HCT116 (cell line): ENCODE measurements around the gene TMPRSS3. TPM values are rescaled to one million over a fixed set of nuclear protein-coding genes. Genes with fewer than 3 reads are reported as not detected.

Experiments
- ATAC-seq: fragments of 200-7000 bp; cut with Tn5 transposase; 2 replicates; pipeline ENCODE4 v1.9.1; 2020; ENCODE audit warnings: mild to moderate bottlenecking, moderate library complexity
- BruUV-seq: library from RNA; stranded (reverse); fragments of 400-500 nt; replicated peaks from 2 replicates; lab custom pipeline; 2021; lab: Mats Ljungman, UMichigan
- CTCF ChIA-PET: fragments of 300-600 bp; sonication (Branson Sonifier 250); formaldehyde crosslinking; loops from one replicate; lab custom pipeline; 2021; ENCODE audit warnings: antibody characterized with exemption; lab: Charles Lee
- POLR2A ChIA-PET: fragments of 300-600, 350-600 bp; sonication (Branson Sonifier 250); formaldehyde crosslinking; loops from one replicate; lab custom pipeline; 2021; ENCODE audit warnings: antibody characterized with exemption; lab: Charles Lee
- RAD21 ChIA-PET, 2 experiments: fragments of 300-600 bp; sonication (Branson Sonifier 250); formaldehyde crosslinking; loops; one replicate each; lab custom pipeline; 2023; ENCODE audit warnings: low total read pairs in 2 of 2; ENCODE audit not compliant: uncharacterized antibody in 2 of 2, unreplicated experiment in 2 of 2, low non-redundant PET in 1 of 2; lab: Charles Lee
- DNase-seq: peaks from one replicate; pipeline ENCODE4 v3.0.0-alpha.2; 2010; ENCODE audit warnings: low read depth, low spot score
- H2AFZ ChIP-seq: fragments of 200-600 bp; shearing (Covaris generic), sonication (generic); 2 replicates; pipeline ENCODE4 v1.6.1; 2017; ENCODE audit warnings: low read depth, mixed run types, mixed read lengths, antibody characterized with exemption, low read length; ENCODE audit not compliant: poor library complexity, severe bottlenecking
- H3K27ac ChIP-seq: 2 replicates; pipeline ENCODE4 v1.5.1; 2012; ENCODE audit warnings: low read depth, low read length
- H3K27me3 ChIP-seq: fragments of 200-600 bp; sonication (generic); 2 replicates; pipeline ENCODE4 v1.6.1; 2016; ENCODE audit warnings: mixed run types, low read length, mixed read lengths; ENCODE audit not compliant: insufficient read depth
- H3K36me3 ChIP-seq, 2 experiments: fragments of 200-500 bp in 1 of 2; fragments of 200-600 bp in 1 of 2; sonication (Bioruptor generic) in 1 of 2; sonication (generic) in 1 of 2; 2 replicates each; pipeline versions ENCODE4 v1.5.1 to v1.6.1; 2014 to 2016; ENCODE audit warnings: low read length in 2 of 2, inconsistent platforms in 1 of 2, mixed read lengths in 1 of 2, mixed run types in 1 of 2; ENCODE audit not compliant: insufficient read depth in 2 of 2, control insufficient read depth in 1 of 2
- H3K4me1 ChIP-seq, 2 experiments: fragments of 200-600 bp in 1 of 2; sonication (generic) in 1 of 2; 2 replicates each; pipeline versions ENCODE4 v1.5.1 to v1.6.1; 2012 to 2017; ENCODE audit warnings: low read length in 2 of 2, inconsistent platforms in 1 of 2, mild to moderate bottlenecking in 1 of 2, mixed read lengths in 1 of 2, mixed run types in 1 of 2, moderate library complexity in 1 of 2; ENCODE audit not compliant: insufficient read depth in 2 of 2, control insufficient read depth in 1 of 2
- H3K4me2 ChIP-seq: fragments of 200-600 bp; sonication (generic); 2 replicates; pipeline ENCODE4 v1.6.1; 2017; ENCODE audit warnings: mixed run types, low read length, mixed read lengths
- H3K4me3 ChIP-seq, 2 experiments: fragments of 200-600 bp in 1 of 2; sonication (generic) in 1 of 2; replicated peaks in 1 of 2; 2 replicates each; pipeline ENCODE4 v1.5.1; 2011 to 2016; ENCODE audit warnings: low read length in 2 of 2, control low read depth in 1 of 2, low read depth in 1 of 2, mild to moderate bottlenecking in 1 of 2, mixed read lengths in 1 of 2, mixed run types in 1 of 2
- H3K79me2 ChIP-seq: fragments of 200-600 bp; sonication (generic); 2 replicates; pipeline ENCODE4 v1.6.1; 2017; ENCODE audit warnings: mild to moderate bottlenecking, mixed run types, low read length, moderate library complexity, mixed read lengths; ENCODE audit not compliant: insufficient read depth
- H3K9ac ChIP-seq: fragments of 200-600 bp; sonication (generic); 2 replicates; pipeline ENCODE4 v1.6.1; 2016; ENCODE audit warnings: low read length, mixed read lengths
- H3K9me2 ChIP-seq: fragments of 200-600 bp; sonication (generic), shearing (Covaris generic); 2 replicates; pipeline ENCODE4 v1.6.1; 2017; ENCODE audit warnings: mixed run types, mild to moderate bottlenecking, moderate library complexity; ENCODE audit not compliant: insufficient read depth
- H3K9me3 ChIP-seq, 2 experiments: fragments of 200-500 bp in 1 of 2; fragments of 200-600 bp in 1 of 2; sonication (Bioruptor generic) in 1 of 2; sonication (generic) in 1 of 2; 2 replicates each; pipeline ENCODE4 v1.6.1; 2014 to 2017; ENCODE audit warnings: low read length in 2 of 2, mixed read lengths in 2 of 2, inconsistent platforms in 1 of 2, low read depth in 1 of 2, mild to moderate bottlenecking in 1 of 2, mixed run types in 1 of 2, moderate library complexity in 1 of 2; ENCODE audit not compliant: control insufficient read depth in 1 of 2, insufficient read depth in 1 of 2
- H4K20me1 ChIP-seq: fragments of 200-600 bp; sonication (generic), shearing (Covaris generic); 2 replicates; pipeline ENCODE4 v1.6.1; 2017; ENCODE audit warnings: mixed run types, mild to moderate bottlenecking, moderate library complexity; ENCODE audit not compliant: insufficient read depth
- ELF1 ChIP-seq: IDR thresholded peaks from 2 replicates; pipeline ENCODE4 v1.6.1; 2012; ENCODE audit warnings: low read depth, borderline replicate concordance
- EZH2 ChIP-seq: fragments of 200-600 bp; sonication (generic); IDR thresholded peaks from 2 replicates; pipeline ENCODE4 v1.6.1; 2017; ENCODE audit warnings: antibody characterized with exemption, mixed run types
- SP1 ChIP-seq: IDR thresholded peaks from 2 replicates; pipeline ENCODE4 v1.6.1; 2012; ENCODE audit warnings: low read depth
- TCF7L2 ChIP-seq: IDR thresholded peaks from 2 replicates; pipeline ENCODE4 v1.7.0; 2011; ENCODE audit warnings: borderline replicate concordance, inconsistent platforms; ENCODE audit not compliant: insufficient read depth, insufficient read length; ENCODE audit errors: extremely low read depth
- intact Hi-C: fragments of 100-400 bp; cut with micrococcal nuclease; formaldehyde crosslinking; loops from 2 replicates; pipeline ENCODE4 v1.10.0; 2022
- total RNA-seq: library from RNA; stranded (reverse); gene quantifications from one replicate; pipeline ENCODE4 v1.2.1, GENCODE V29; 2021; ENCODE audit not compliant: unreplicated experiment
- TF ChIP-seq, protein P1 (sequence below): IDR thresholded peaks from 2 replicates; pipeline ENCODE4 v1.6.1; 2012
- TF ChIP-seq, protein P2 (sequence below), 3 experiments: fragments of 200-600 bp in 1 of 3; sonication (generic) in 1 of 3; IDR thresholded peaks in 2 of 3; conservative IDR thresholded peaks in 1 of 3; 2 replicates each; pipeline ENCODE4 v1.5.1; 2012 to 2017; ENCODE audit warnings: low read depth in 2 of 3, low read length in 2 of 3, antibody characterized with exemption in 1 of 3, borderline replicate concordance in 1 of 3, control low read depth in 1 of 3, mild to moderate bottlenecking in 1 of 3, mixed read lengths in 1 of 3, mixed run types in 1 of 3, moderate library complexity in 1 of 3; ENCODE audit not compliant: insufficient read depth in 1 of 3
- TF ChIP-seq, protein P3 (sequence below): IDR thresholded peaks from 2 replicates; pipeline ENCODE4 v1.6.1; 2012; ENCODE audit warnings: low read depth

TMPRSS3 gene
- total RNA-seq, 1 experiment from 2014 or later: not detected

DNA sequence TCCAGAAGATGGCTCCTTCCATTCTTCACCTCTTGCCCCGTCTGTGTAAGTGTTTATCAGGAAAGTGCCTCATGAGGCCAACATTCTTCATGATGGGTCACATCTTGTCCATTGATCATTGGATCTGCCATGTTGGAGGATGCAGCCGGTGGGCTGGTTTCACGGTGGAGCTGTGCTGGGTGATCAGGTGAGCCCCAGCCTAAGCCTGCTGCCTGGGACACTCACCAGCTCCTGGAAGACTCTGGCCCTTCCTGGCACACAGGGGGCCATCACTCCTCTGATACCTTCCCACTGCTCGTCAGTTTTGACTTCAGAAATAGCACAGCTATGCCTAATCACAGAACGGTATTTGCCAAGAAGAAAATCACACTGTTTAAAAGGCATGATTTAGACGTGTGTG lies 46.1 kb upstream of the TMPRSS3 start:
- no peak for TF ChIP-seq TCF7L2
- TF ChIP-seq ELF1: no peak
- TF ChIP-seq, protein P1, sequence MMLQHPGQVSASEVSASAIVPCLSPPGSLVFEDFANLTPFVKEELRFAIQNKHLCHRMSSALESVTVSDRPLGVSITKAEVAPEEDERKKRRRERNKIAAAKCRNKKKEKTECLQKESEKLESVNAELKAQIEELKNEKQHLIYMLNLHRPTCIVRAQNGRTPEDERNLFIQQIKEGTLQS: no peak
- TF ChIP-seq EZH2: no peak
- TF ChIP-seq SP1: no peak
- TF ChIP-seq, protein P2, sequence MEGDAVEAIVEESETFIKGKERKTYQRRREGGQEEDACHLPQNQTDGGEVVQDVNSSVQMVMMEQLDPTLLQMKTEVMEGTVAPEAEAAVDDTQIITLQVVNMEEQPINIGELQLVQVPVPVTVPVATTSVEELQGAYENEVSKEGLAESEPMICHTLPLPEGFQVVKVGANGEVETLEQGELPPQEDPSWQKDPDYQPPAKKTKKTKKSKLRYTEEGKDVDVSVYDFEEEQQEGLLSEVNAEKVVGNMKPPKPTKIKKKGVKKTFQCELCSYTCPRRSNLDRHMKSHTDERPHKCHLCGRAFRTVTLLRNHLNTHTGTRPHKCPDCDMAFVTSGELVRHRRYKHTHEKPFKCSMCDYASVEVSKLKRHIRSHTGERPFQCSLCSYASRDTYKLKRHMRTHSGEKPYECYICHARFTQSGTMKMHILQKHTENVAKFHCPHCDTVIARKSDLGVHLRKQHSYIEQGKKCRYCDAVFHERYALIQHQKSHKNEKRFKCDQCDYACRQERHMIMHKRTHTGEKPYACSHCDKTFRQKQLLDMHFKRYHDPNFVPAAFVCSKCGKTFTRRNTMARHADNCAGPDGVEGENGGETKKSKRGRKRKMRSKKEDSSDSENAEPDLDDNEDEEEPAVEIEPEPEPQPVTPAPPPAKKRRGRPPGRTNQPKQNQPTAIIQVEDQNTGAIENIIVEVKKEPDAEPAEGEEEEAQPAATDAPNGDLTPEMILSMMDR (IDR thresholded peaks at IDR 0.05 in 2 of 3, conservative IDR thresholded peaks at IDR 0.05 in 1 of 3; ENCODE audit: borderline replicate concordance in 1 of 3, insufficient read depth in 1 of 3, low read depth in 2 of 3, low read length in 2 of 3): no peak
- TF ChIP-seq, protein P3, sequence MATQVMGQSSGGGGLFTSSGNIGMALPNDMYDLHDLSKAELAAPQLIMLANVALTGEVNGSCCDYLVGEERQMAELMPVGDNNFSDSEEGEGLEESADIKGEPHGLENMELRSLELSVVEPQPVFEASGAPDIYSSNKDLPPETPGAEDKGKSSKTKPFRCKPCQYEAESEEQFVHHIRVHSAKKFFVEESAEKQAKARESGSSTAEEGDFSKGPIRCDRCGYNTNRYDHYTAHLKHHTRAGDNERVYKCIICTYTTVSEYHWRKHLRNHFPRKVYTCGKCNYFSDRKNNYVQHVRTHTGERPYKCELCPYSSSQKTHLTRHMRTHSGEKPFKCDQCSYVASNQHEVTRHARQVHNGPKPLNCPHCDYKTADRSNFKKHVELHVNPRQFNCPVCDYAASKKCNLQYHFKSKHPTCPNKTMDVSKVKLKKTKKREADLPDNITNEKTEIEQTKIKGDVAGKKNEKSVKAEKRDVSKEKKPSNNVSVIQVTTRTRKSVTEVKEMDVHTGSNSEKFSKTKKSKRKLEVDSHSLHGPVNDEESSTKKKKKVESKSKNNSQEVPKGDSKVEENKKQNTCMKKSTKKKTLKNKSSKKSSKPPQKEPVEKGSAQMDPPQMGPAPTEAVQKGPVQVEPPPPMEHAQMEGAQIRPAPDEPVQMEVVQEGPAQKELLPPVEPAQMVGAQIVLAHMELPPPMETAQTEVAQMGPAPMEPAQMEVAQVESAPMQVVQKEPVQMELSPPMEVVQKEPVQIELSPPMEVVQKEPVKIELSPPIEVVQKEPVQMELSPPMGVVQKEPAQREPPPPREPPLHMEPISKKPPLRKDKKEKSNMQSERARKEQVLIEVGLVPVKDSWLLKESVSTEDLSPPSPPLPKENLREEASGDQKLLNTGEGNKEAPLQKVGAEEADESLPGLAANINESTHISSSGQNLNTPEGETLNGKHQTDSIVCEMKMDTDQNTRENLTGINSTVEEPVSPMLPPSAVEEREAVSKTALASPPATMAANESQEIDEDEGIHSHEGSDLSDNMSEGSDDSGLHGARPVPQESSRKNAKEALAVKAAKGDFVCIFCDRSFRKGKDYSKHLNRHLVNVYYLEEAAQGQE: no peak
- H3K4me1 ChIP-seq: no peaks in the 10 kb centered on the region

More for the DNA sequence above, 46.1 kb upstream of the TMPRSS3 start:
- Histone ChIP-seq H3K79me2 (no peaks in the 10 kb centered on the region), H4K20me1 (no peaks in the 10 kb centered on the region), H3K9ac (no peak overlapping the region), H3K36me3 (no peaks in the 10 kb centered on the region), H3K27me3 (no peaks in the 10 kb centered on the region), H3K9me2 (no peaks in the 10 kb centered on the region), H2AFZ (no peak overlapping the region), H3K4me2 (no peak overlapping the region), H3K4me3 (no peak overlapping the region), H3K9me3 (no peaks in the 10 kb centered on the region), H3K27ac (no peak overlapping the region)
- no TSS peak for BruUV-seq
- ChIA-PET POLR2A (no interaction called here), RAD21 (interaction anchor here in 1 of 2 experiments (0.6 kb wide), 1 partner anchor 133 kb away, joined by 6 read pairs; no protein-coding TSS in a partner anchor), CTCF (no interaction called here)
- no peak for ATAC-seq
- DNase-seq: no peak
- intact Hi-C loops: no loop called here
